GM19438 (cell line): ENCODE data around the gene ZDHHC6.
"Not testable (repeated sequence)": the region's sequence is repeated elsewhere in the genome, so short reads cannot be mapped to it uniquely, and the experiment has no call there.

ENCODE experiments used
- ATAC-seq: cut with Tn5 transposase; IDR thresholded peaks from one replicate; pipeline ENCODE4 v1.9.1; 2021; ENCODE audit warnings: low read depth; ENCODE audit not compliant: unreplicated experiment

Gene ZDHHC6, protein sequence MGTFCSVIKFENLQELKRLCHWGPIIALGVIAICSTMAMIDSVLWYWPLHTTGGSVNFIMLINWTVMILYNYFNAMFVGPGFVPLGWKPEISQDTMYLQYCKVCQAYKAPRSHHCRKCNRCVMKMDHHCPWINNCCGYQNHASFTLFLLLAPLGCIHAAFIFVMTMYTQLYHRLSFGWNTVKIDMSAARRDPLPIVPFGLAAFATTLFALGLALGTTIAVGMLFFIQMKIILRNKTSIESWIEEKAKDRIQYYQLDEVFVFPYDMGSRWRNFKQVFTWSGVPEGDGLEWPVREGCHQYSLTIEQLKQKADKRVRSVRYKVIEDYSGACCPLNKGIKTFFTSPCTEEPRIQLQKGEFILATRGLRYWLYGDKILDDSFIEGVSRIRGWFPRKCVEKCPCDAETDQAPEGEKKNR

DNA sequence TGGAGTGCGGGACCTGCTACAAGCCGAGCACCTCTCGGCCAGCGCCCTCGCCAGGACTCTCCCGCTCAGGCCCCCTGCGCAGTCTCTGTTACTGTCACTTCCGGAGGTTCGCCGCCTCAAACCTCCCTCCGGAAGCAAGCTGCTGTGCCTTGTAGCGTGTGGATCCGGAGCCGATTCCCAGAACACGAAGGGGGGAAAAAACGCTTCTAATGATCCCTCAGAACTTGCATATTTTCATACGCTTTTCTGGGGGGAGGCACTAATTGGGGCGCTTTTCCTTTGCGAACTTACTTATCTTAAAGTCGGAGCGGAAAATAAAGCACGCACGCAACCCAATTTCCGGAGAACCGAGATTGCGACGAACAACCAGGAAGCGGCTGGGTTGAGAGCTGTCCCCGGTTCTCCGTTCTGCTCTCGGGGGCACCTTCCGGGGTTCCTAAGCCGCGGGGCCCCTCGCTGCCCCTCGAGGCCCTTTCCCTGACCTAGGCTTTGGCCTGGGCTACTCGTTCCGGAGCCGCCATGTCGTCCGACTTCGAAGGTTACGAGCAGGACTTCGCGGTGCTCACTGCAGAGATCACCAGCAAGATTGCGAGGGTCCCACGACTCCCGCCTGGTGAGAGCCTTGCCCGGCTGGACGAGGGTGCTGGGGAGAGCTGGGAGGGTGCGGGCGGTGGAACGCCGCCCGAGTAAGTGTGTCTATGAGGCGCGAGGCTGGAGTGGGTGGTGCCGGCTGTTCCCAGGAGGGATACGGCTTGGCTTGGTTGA, at the start of gene ZDHHC6, which contains the start of gene VTI1A:
ZDHHC6 (minus strand) TSS at position 60 of the 765 bp plus-strand sequence. CDS start 1,478 bp downstream, outside the sequence.
VTI1A (plus strand) TSS at position 361 of the 765 bp plus-strand sequence; CDS start at position 520, 159 bp downstream.
- ATAC-seq: peak; percentile 94

DNA sequence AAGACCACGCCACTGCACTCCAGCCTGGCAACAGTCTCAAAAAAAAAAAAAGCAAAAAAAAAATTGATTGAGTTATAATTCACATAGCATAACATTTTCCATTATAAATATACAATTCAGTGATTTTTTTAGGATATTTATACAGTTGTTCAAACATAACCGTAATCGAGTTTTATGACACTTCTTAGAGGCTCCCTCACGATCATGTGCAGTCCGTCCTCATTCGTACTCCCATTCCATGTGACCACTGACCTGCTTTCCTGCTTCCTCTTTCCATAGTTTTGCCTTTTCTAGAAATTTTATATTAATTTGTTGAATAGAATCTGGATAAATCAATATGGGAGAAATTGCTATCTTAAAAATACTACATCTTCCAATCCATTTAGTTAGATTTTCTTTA, 46.0 kb upstream of the ZDHHC6 start:
- ATAC-seq: no peak

DNA sequence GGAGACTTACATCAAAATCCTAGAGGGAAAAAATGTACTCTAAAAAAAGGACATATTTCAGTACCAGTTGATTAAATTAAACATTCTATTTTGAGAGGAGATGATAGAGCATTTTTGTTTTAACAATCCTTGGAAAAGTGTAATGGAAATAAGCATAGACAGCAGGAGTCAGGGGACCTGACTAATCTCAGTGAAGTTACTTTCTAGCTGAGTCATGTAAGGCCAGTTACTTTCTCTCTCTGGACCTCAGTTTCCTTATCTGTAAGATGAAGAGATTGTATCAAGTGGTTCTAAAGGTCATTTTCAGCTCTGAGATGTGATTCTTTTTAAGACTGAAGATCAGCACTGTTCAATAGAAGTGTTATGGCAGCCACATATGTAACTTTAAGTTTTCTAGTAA, 44.4 kb upstream of the ZDHHC6 start:
- ATAC-seq: no peak

DNA sequence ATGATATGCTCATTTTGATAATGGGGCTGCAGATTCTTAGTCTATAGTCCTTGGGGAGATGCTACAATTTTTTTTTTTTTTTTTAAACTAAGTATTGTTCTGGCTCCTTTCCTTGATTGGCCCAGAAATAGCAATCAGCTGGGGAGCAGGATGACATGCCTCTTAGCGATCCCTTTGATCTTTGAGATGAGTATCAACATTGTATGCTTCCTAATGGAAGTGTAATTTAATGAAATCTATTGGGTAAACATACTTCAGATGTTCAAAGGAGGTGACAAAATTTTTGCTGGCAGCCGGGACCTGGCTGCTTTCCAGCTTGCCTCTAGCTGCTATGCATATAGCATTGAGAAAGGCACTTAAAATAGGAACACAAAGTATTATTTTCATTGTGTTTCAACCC, 43.8 kb upstream of the ZDHHC6 start:
- no peak for ATAC-seq

DNA sequence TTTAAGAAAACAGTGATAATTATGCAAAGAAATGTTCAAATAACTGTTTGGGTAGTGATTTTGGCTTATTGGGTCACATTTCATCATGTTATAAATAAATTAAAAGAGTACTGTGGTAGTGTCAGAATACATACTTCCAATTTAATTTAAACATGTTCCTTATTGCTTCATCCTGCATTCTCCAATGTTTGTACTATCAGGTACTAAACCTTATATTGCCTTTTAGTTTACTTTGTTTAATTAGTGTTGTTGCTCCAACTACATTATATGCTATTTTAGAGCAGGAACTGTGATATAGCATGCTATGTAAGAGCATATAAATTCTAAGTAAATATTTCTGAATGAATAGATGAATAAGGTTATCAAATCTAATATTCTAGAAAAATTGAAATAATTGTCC, 41.2 kb upstream of the ZDHHC6 start:
- no peak for ATAC-seq

DNA sequence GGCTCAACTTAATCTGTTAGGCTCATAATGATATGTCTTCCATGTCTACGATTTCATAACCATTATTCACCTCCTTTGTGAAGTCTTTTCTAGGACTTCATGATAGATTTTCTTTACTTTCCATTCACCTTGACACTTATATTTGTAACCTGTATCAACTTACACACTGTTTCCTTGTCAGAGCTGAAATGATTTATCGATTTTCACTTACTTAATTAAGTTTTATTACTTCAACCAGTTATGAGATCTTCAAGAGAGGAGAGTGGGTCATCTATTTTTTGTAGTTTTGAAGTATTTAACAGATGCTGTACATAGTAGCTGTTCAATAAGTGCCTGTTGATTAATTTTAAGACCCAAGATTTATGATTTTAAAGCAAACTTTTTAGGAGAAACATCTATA, 37.7 kb upstream of the ZDHHC6 start:
- ATAC-seq: no peak

DNA sequence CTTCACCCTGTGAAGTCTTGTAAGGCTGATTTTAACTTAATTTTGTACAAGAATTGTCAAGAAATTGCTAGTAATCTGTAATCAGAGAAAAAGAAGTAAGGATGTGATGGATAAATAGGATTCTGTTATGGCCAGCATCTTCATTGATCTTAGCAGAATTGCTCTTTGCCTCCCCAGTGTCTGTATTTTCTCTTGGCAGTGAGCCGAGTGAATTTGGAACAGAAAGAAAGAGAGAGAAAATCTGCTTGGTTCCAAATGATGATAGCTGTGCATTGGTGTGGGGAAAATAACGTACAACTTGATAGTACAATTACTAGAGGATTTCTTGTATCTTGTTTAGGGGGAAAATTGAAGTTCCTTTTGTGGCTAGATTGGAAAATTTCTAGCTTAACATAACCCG, 34.9 kb upstream of the ZDHHC6 start:
- no peak for ATAC-seq

DNA sequence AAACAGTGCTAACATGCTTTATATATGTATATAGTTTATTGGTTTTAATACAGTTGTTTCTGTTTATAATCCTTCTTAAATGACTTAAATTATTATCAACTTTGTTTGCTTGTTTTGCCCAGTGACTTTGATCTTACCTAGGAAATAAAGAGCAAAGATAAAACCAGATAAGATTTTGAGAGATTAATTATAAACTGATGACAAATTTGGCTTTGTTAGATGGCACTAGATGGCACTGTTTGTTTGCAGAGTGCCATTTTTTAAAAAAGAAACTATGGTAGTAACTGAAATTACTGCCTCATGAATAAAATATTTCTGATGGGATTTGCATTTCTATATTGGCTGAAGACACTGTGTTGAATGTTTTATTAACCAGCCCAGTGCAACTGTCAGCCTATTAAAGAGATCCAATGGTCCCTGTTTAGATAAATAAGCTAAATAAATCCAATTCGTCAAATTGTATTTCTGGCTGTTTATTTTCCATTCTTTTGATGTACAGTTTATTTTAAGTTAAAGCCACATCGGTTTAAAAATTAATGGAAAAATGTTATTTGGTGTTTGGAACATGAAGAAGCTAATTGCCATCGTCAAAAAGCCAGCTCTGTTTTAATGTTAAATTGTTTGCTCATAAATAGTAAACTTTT, 29.0 kb upstream of the ZDHHC6 start:
- ATAC-seq: no peak

DNA sequence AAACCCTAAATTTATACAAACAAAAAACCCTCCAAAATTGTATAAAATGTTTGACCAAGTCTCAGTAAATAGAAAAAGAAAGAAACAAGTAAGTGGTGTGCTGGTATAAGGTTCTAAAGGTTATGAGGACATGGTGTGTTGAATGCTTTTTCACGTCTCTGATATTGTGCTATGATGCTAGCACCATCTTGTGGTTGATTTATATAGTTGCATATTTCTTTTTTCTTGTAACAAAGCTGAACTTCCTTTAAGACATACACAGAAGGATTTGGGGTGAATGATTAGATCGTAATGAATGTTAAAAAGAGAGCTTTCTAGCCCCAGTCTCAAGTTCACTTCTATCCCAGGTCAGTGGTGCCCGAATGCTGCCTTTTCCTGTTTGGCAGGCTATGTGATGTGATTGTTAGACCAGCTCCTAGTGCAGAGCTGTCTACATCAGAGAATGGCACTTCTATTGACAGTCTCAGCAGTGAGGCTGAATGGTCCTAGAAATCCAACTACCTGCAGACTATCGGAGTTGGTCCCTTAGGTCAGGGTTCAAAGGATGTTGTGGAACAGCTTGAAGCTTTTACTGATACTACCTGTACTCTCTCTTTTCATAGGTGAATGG, 25.3 kb upstream of the ZDHHC6 start:
- ATAC-seq: peak; percentile 63

DNA sequence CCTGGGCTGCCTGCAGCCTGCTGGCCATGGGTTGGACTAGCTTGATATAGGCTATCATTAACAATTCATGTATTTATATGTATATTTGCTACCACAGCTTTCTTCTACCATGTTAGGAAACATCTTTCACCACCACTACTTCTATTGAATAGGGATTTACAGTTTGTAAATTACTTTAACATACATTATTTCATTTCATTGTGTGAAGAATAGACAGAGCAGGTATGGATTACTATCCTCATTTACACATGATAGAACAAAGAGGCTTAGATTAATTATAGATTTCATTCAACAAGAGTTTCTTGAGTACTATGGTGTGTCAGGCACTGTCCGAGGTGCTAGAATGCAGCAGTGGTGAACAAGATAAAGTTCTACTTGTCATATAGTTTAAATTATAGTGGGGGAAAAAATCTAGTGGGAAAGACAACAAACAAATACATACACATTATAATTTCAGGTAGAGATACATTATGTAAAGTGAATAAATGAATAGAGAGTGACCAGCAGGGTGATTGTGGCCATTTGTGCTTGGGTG, 20.9 kb upstream of the ZDHHC6 start:
- ATAC-seq: no peak

DNA sequence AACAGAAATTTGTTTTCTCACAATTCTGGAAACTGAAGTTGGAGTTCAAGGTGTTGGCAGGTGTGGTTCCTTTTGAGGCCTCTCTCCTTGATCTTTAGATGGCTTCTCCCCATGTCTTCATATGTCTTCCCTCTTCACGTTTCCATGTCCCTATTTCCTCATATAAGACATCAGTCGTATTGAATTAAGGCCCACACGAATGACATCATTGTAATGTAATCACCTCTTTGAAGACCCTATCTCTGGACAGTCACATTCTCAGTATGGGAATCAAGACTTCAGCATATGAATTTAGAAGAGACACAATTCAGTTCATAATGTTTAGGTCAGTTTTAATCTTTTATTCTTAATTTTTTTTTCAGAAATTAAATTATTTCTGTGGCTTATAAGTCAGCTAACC, 20.1 kb upstream of the ZDHHC6 start:
- ATAC-seq: no peak

DNA sequence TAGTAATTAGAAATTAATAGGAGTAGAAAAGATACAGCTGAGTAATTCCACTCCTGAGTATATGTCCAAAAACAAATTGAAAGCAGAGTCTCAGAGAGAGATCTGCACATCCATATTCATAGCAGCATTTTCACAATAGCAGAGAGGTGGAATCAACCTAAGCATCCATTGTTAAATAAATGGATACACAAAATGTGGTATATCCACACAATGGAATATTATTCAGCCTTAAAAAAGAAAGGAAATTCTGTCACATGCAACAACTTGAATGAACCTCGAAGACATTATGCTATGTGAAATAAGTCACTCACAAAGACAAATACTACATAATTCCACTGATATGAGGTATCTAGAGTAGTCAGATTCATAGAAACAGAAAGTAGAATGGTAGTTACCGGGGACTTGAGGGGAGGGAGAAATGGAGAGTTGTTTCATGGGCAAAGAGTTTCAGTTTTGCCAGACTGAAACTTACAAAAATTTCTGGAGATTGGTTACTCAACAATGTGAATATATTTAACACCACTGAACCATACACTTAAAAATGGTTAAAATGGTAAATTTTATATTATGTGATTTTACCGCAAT, 18.7 kb upstream of the ZDHHC6 start:
- ATAC-seq: no peak

DNA sequence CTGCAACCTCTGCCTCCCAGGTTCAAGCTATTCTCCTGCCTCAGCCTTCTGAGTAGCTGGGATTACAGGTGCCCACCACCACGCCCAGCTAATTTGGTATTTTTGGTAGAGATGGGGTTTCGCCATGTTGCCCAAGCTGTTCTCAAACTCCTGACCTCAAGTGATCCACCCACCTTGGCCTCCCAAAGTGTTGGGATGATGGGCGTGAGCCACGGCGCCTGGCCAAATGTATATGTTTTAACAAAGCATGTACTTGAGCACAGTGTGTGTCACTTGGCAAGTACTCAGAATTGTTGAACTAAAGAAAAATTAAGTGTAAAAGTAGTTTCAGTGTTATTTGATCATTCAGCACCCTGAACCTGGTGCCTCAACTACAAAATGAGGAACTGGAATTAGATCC, 17.4 kb upstream of the ZDHHC6 start:
- not testable (repeated sequence) for ATAC-seq

DNA sequence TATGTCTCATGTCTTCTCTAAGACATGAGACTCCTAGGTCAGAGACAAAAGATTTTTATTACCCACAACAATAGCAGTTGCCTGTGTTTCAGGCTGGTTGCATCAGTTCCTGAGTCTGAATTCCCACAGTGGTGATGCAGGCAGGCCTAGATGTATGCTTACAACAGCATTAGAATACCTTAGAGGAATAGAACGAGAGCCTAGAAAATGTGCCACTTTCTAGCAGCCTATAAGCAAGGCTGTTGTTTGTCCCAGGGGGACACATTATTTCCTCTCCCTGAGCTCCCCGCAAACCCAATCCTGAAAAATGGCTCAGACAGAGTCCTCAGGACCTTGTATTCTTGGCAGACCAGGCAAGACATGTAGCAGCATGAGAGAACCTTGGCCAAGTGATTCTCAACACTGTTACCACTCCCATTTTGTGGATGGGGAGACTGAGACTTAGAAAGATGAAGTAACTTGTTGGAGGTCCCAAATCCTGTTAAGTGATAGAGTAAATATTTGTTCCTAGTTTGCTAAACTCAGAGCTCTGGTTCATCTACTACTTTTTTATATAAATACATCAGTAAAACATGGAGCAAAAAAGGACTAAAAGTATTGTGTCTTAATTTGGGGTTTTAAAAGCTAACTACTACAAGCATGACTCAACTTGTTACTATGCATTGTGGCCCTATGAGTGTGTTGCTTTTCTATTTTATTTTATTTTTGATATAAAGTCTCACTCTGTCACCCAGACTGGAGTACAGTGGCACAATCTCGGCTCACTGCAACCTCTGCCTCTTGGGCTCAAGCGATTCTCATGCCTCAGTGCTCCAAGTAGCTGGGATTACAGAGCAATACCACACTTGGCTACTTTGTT, 14.5 kb upstream of the ZDHHC6 start:
- no peak for ATAC-seq

DNA sequence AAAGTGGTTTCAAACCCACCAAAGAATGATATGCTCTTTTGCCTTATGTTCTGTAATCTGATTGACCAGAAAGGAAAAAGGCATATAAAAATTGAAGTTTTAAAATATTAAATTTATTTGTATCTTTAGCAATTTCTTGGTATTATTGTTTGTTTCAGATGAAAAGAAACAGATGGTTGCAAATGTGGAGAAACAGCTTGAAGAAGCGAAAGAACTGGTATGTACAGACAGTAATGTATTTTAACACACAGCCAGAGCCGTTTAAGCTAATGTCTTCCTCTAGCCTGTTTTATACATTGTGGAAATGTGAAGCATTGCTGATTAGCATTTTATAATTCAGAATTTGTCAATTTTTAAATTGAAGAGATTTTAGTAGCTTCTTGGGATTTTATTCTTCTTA, 13.7 kb upstream of the ZDHHC6 start:
- ATAC-seq: no peak

DNA sequence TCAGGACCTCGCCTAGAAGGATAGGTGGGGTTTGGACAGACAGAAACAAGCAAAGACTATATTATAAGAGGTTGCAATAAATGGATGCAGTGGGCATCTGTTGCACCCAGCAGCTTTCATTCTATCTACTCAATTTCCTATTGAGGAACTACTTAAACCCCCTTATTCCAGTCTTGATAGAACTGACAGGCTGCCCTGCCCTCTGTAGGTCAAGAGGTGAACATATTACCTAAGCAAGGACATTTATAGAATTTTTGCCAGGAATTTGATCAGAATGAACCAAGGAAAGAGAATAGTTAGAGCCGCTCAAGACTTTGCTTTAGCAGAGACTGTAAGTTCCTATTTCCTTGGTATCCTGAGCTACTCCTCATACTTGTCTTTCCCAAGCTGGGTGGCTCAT, 9.8 kb upstream of the ZDHHC6 start:
- ATAC-seq: no peak

DNA sequence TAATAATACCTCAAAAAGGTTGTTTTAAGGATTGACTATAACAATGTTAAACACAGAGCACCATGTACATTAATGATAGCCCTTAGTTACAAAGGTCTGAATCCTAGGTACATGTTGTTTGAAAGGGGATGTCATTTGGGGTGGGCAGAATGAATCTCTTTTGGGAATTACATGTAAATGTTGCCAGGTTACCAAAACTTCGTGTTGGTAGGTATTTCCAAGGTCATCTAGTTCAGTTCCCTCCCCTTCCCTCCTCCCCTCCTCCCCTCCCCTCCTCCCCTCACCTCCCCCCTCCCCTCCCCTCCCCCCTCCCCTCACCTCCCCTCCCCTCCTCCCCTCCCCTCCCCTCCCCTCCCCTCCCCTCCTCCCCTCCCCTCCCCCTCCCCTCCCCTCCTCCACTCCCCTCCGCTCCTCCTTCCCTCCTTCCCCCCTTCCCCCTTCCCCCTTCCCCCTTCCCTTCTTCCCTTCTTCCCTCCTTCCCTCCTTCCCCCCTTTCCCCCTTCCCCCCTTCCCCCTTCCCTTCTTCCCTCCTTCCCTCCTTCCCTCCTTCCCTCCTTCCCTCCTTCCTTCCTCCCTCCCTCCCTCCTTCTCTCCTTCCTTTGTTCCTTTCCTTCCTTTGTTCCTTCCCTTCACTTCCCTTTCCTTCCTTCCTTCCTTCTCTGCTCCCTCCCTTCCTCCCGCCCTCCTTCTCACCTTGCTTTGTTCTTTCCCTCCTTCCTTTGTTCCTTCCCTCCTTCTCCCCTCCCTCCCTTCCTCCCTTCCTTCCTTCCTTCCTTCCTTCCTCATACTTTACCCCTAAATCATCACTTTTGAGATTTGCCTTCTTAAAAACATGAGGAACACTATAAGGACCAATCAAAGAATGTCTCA, 8.4 kb upstream of the ZDHHC6 start:
- no peak for ATAC-seq

DNA sequence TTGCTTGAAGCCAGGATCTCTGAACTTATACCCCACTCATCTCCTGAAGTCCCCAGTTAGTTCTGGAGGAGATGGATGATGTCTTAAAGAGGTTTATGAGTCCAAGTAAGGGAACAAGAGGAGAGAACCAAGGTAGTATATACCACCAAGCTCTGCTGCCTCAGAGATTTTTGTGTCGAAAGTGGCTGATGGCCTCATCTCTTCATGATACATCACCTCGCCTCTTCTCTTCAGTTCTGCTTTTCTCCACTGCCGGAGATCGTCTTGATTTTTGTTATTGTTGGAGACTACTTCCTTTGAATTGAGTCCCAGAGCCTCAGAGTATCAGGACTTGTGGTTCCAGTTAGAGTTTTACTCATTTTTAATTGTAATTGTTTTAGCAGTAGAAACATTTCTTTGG, 2.2 kb upstream of the ZDHHC6 start:
- ATAC-seq: no peak

DNA sequence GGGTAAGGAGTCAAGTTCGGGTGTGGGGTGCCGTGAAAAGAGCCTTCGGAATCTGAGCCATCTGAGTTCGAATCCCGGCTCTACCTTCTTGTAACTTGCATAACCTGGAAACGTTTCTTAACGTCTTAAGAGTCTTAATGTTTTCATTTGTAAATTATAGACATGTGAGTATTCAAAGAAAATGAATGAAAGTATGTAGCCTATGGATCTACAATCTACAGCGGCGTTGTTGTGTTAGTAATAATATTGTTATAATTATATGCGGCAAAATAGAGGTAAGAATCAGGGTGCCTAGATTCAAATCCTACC, 860 bp upstream of the ZDHHC6 start:
- no peak for ATAC-seq
